ENCODE measurements around the gene GLI2. TPM values are rescaled to one million over a fixed set of nuclear protein-coding genes. Genes with fewer than 3 reads are reported as not detected.

The GLI2 gene
- total and polyA plus RNA-seq, 2 of the 13 experiments (the other 11 are each of a cell fraction or from before 2014, with no cell fraction given), result not detected

- H3K4me3 ChIP-seq (replicated peaks in 1 of 3; ENCODE audit: insufficient read depth in 1 of 3, low read depth in 2 of 3, low read length in 3 of 3), result no peak overlapping the region
- H3K9ac ChIP-seq (ENCODE audit: insufficient read depth, low read depth, low read length), result no peak overlapping the region
- peaks cover 10% of the 10 kb centered on the region; the same call in 1 of the 2 replicates for H3K4me1 ChIP-seq (ENCODE audit: insufficient read depth, low read length)
- no TSS peak for BruUV-seq (replicated peaks)
- H4K20me1 ChIP-seq (ENCODE audit: insufficient read depth, low read length), result no peaks in the 10 kb centered on the region; the same call in 1 of the 2 replicates
- FAIRE-seq (no peak), ATAC-seq (no peak; the same call in 2 of the 3 replicates), DNase-seq (ENCODE audit: low spot score) (no peak)
- TF ChIP-seq SRF (IDR thresholded peaks at IDR 0.05; ENCODE audit: low read depth, low read length), result no peak
- TF ChIP-seq CSRNP2 (CRISPR knock-in tag; conservative IDR thresholded peaks at IDR 0.05; ENCODE audit: low read depth), result no peak
- TF ChIP-seq SRSF1 (optimal IDR thresholded peaks at IDR 0.05; ENCODE audit: low read depth, low read length), result no peak
- TF ChIP-seq PHF8 (CRISPR knock-in tag; IDR thresholded peaks at IDR 0.05), result no peak
- TF ChIP-seq HNRNPLL (IDR thresholded peaks at IDR 0.05; ENCODE audit: low read depth, low read length, poor library complexity, severe bottlenecking), result no peak
- no peak for TF ChIP-seq SOX13 (IDR thresholded peaks at IDR 0.05)
- no peak for TF ChIP-seq SOX13 (CRISPR knock-in tag; conservative IDR thresholded peaks at IDR 0.05 in 1 of 2, IDR thresholded peaks at IDR 0.05 in 1 of 2)
- no peak for TF ChIP-seq HMGXB3 (CRISPR knock-in tag; IDR thresholded peaks at IDR 0.05; ENCODE audit: borderline replicate concordance)
- TF ChIP-seq ZNF746 (CRISPR knock-in tag; IDR thresholded peaks at IDR 0.05), result no peak
- TF ChIP-seq ZNF44 (CRISPR knock-in tag; IDR thresholded peaks at IDR 0.05), result no peak
- no peak for TF ChIP-seq FIP1L1 (IDR thresholded peaks at IDR 0.05; ENCODE audit: borderline replicate concordance, insufficient read depth, low read depth, low read length)
- no peak for TF ChIP-seq ZNF576 (CRISPR knock-in tag; IDR thresholded peaks at IDR 0.05)
- no peak for TF ChIP-seq KLF15 (CRISPR knock-in tag; IDR thresholded peaks at IDR 0.05; ENCODE audit: borderline replicate concordance)
- no peak overlapping the region for H3K27ac ChIP-seq (ENCODE audit: extremely low read length, insufficient read depth, low read length)
- WGBS (ENCODE audit: low lambda C conversion rate), result 38% methylated on average over 47 of the region's 48 CpGs
- no peaks in the 10 kb centered on the region for H3K9me3 ChIP-seq (ENCODE audit: low read length)
- no peak overlapping the region for H2AFZ ChIP-seq (ENCODE audit: low read length)
- ChIA-PET POLR2A (no interaction called here), CTCF (ENCODE audit: low intra/inter-chr PET ratio, low total read pairs) (interaction anchor here (1.2 kb wide), 1 partner anchor 344 kb away, joined by 3 read pairs; no protein-coding TSS in a partner anchor)
- intact Hi-C loops (cut with micrococcal nuclease; ENCODE audit: unreplicated experiment) (no loop called here), in situ Hi-C loops (cut with HindIII; ENCODE audit: extremely low pct_ligation_motif_present, low pct_unique_long_range_greater_than_20kb) (no loop called here)
- no peaks in the 10 kb centered on the region for H3K36me3 ChIP-seq (replicated peaks in 1 of 2; ENCODE audit: control insufficient read depth in 1 of 2, insufficient read depth in 2 of 2, low read length in 2 of 2)
- H3K27me3 ChIP-seq (ENCODE audit: control insufficient read depth in 1 of 2, insufficient read depth in 2 of 2, low read length in 2 of 2), result peaks cover 19 to 95% of the 10 kb centered on the region in 2 experiments
- no peaks in the 10 kb centered on the region for H3K79me2 ChIP-seq (ENCODE audit: insufficient read depth, low read length)
- no peak overlapping the region for H3K4me2 ChIP-seq (ENCODE audit: low read depth, low read length)
Observed at GRCh38 chr2:120736624-120737339, 1.1 kb downstream of the GLI2 start.
